HTERT RPE-1 (cell line): ENCODE measurements around the gene PLA2G1B.

Experiments used
- in situ Hi-C: fragments of 300-500 bp; cut with MboI; formaldehyde crosslinking; loops from 4 replicates; pipeline ENCODE4 v1.14.3; 2020; ENCODE audit warnings: low sequenced_read_pairs

PLA2G1B gene

DNA sequence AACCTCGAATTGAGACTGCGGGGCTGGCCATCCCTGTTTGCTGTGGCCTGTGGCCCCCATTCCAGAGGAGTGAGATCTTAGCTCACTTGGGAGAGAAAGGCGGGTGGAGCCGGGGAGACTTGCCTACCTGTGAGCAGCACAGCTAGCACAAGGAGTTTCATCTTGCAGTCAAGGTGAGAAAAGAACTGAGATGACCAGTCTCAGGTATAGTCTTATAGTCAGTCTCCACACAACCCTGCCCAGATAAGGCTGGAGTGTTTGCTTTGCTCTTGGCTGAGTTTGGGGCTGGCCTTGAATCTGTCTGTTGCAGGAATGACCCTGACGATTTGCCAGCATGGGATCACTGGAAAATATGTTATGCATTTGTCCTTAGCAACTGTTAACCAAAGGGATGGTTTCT is at the start of gene PLA2G1B:
TSS of gene PLA2G1B (minus strand) at position 187 of the 400 bp plus-strand sequence. CDS start at position 161, 26 bp downstream.
- in situ Hi-C loops, result no loop called here

DNA sequence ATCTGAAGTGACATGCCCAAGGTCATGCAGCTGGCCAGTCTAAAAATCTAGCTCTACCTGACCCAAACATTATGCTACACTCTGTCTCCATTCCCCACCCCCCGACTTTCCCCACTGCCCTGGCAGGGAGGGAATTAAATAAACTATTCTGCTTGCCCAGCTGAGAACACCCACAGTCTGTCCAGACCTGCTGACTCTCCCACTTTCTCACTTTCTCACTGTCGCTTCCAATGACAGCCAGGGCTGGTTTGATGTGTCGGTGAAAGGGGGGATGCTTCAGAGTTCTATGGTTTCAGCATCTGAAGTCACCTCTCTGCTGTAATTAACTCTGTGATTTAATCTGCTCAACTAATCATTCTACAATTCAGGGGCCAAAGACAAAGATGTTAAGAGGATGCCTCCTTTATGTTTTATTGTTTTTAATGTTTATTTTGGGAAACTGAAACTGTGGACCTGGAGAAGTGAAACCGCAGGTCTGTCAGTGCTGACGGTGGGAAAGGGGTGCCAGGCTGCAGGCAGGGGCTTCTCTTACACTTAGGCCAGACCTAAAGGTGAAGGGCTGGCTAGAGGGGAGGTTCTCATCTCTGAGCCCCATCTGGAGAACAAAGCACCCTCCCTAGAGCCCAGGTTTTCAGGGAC is 49.5 kb upstream of the PLA2G1B start:
- in situ Hi-C loops, result no loop called here

DNA sequence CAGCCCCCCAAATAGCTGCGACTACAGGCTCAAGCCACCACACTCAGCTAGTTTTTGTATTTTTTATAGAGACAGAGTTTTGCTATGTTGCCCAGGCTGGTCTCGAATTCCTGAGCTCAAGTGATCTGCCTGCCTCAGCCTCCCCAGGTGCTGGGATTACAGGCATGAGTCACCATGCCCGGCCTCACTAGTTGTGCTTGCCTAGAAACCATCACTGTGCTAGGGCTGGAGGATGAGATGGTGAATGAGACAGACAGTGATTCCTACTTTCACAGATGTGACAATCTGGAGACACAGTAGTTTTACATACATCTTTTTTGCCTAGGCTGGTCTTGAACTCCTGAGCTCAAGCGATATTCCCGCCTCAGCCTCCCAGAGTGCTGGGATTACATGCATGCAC is 48.8 kb upstream of the PLA2G1B start:
- in situ Hi-C loops, result no loop called here

DNA sequence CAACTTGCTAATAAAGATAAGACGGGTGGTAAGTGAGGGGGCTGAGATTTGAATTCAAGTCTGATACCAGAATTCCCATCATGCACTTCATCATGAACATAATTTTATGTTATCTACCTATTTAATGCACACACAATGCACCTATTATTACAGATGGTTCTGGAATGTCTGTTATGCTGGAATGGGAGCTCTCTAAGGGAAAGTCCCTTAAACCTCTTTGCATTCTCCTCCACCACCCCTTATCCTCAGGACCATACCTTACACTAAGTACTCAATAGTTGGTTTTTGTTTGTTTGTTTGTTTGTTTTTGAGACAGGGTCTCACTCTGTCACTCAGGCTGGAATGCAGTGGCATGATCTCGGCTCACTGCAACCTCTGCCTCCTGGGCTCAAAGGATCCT is 48.4 kb upstream of the PLA2G1B start:
- in situ Hi-C loops, result no loop called here

DNA sequence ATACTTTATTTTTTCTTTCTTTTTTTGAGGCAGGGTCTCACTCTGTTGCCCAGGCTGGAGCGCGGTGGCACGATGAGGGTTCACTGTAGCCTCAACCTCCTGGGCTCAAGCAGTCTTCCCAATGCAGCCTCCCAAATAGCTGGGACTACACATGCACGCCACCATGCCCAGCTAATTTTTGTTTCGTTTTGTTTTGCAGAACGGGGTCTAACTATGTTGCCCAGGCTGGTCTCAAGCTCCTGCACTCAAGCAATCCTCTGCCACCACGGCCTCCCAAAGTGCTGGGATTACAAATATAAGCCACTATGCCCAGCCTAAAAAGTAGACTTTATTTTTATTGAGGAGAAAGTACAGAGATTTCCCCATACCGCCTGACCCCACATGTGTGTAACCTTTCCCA is 46.1 kb upstream of the PLA2G1B start:
- in situ Hi-C loops, result no loop called here

DNA sequence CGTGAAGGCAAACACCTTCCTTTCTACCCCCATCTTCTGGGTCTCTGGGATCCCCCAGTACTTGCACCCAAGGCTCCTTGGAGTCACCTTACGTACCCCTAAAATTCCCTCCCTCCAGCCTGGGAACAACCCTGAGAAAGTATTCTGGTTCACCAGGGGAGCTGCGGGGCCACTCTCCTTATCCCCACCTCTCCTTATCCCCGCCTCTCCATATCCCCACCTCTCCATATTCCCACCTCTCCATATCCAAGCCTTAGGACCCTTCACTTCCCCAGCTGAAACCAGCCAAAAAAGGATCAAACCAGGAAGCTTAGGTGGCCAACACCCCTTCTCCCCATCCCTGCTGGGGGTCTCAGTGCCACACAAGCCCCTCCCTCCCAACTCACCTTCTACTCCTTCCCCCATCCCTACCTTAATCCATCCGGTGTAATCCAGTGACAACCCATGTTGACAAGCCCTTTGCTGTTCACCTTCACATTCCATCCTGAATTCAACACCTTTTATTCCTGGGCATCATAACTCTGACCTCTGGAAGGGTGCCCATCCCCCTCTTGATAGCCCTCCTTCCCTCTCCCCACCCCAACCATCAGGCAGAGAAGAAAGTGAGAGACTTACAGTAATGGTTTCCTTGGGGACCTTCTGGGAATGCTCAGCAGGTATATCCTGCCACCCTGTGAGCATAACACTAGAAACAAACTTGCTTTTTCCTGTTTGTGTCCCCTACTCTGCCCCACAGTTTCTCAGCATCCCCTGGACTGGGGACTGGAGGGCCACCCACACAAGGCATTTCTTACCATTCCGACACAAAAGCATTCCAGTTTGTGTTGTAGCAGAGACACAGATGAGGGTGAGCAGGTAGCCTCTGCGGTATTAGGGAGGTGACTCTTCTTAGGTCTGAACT is 43.0 kb upstream of the PLA2G1B start:
- in situ Hi-C loops, result no loop called here

DNA sequence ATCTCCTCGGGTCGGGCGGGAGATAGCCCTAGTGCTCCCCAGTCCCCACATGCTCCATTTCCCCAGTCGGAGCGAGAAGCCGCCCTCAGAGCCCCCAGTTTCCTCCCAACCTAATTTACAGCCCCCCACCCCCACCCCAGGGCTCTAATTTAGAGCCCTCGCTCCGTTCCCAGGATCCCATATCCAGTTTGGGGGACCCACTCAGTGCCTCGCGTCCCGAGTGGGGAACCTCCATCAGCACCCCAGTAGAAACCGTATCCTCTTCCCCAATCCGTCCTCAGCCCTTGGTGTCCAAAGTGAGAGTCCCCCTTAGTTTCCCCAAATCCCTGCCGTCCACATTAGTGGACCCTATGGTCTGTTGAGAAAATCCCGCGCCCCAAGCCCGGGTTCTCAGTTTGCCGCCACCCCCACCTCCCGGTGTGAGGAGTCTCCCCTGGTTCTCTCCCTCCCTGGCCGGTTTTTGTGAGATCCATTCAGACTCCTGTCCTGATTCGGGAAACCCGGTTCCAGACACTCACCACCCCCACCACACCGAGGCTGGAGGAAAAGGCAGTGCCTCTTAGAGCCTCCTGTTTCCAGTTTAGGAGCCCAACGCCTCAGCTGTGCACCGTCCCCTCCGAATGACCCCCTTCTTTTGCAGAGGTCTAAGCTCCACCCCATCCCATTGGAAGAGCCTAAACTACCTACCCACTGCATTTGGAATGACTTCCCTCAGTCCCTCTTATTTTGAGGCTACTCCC is 42.2 kb upstream of the PLA2G1B start:
- in situ Hi-C loops, result no loop called here

DNA sequence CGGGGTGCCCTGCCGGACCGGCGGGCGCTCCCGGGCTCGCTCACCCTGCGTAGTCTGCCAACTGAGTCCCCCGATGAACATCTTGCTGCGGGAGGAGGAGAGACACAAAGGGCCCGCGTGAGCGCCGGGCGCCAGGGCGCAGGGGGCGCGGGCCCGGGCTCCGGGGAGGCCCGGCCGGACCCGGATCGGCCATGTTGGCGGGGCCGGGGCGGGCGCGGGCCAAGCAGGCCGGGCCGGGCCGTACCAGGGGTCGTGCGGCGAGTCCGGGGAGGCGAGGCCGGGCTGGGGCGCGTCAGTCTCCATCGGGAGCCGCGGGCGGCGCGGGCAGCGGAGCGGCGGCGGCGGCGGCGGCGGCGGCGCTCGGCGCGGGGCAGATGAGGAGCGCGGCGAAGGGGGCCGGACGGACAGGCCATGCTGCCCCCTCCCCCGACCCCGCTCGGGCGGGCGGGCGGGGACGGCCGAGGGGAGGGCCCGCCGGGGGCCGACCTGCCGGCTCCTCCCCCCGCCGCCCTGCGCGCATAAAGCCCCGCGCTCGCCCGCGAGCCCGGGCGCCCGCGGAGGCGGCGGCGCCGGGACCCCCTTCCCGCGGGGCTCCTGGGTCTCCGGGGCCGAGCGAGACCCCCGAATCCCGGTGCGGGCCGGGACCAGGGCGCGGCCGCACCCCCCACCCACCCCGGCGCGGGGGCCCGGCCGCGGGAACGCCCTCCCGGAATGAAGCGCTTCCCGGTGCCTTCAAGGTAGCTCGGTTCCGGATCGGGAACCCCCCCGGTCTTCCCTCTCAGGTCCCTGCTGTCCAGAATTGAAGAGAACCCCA is 41.4 kb upstream of the PLA2G1B start, which contains the start of gene MSI1:
TSS of gene MSI1 (minus strand) at position 376 of the 814 bp plus-strand sequence. CDS start at position 303, 73 bp downstream.
- in situ Hi-C loops, result no loop called here

DNA sequence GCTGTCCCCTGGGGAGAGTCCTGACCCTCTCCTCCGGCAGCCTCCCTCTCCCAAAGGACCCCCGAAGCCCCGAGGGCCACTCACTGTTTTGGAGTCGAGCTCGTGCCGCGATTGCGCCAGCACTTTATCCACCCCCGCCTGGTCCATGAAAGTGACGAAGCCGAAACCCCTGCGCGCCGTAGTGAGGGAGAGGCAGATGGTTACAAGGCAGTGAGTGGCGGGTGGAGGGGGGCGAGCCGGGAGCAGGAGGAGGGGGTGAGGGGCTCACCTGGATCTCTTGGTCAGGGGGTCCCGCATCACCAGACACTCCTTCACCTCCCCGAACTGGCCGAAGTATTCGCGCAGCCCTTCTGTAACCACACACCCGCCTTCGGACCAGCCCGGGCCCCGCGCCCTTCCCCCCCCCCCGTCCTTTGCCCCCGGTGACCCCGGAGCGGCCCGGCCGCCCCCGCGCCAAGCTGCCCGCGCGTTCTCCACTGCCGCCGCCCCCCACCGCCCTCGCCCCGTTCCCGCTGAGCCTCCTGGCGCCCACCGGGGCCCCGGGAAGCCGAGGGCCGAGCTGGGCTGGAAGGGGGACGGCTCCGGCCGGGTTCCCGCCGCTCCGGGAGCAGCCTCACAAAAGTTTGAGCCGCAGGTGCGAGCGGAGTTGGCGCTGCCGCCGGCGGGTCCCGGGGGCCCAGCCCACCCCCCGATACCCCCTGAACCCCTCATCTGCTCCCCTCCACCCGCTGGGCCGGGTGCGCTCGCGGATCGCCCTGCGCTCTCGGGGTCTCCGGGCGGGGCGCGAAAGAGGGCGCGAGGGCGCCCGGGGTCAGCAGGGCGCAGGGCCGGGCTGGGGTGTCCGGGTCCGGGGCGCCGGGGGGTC is 40.6 kb upstream of the PLA2G1B start:
- in situ Hi-C loops, result no loop called here

DNA sequence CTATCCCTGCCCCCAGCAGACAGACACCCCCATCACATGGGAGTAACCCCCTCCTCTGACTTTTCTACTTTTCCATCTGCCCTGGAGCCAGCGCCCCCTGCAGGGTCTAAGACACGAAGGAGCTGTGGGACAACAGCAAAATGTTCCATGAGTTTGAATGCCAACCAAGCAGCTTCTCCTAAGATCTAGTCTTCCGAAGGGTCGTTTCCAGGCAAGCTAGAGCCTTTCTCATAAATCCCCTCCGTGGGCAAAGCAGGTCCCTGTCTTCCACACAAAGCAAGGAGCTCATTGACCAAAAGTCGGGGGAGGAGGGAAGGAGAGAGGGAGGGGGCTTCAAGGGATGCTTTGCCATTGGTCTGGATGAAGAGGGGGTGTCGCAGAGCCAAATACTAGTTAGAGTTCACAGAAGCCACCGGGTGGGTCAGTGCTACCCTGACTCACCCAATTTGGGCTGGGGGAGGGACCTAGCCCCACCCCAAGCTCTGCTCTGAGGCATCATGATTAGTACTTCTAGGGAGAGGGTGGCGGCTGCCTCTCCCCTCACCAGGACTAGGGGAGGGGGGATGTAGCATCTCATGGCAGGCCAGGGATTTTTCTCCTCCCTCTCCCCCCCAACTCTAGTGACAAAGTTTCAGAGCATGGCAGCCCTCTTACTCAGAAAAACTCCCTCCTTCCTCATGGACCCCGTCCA is 39.8 kb upstream of the PLA2G1B start:
- in situ Hi-C loops, result no loop called here

DNA sequence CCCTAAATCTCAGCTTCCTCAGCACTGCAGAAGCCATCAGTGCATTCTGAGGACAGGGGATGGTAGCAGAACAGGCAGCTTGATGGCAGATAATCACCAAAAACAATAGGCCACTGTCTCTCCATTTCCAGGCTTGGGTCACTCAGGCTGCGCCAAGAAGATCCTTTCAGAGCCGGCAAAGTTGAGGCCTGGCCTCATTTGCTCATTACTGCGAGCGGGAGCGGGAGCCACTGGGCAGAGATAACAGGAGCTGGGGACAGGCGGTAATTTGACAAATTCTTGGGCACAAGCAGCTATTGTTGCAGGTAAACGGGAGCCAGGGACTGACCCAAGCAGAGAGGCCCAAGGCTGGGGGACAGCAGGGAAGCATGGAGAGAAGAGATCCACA is 39.3 kb upstream of the PLA2G1B start:
- in situ Hi-C loops, result no loop called here

DNA sequence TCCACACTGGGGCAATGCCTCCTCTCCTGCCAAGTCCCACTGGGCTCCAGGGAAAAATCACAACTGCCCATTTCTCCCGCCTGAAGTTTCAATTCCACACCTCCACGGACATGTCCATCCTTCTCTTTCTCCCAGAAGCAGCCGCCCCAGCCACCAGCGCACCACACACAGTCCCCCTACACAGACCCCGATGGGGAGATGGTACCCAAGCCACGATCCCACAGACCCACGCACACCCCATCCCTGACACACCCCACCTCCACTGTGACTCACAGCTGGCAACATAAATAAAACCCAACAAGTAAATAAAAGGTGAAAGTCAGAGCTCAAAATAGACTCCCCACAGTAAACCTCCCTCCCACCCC is 38.7 kb upstream of the PLA2G1B start:
- in situ Hi-C loops, result no loop called here

DNA sequence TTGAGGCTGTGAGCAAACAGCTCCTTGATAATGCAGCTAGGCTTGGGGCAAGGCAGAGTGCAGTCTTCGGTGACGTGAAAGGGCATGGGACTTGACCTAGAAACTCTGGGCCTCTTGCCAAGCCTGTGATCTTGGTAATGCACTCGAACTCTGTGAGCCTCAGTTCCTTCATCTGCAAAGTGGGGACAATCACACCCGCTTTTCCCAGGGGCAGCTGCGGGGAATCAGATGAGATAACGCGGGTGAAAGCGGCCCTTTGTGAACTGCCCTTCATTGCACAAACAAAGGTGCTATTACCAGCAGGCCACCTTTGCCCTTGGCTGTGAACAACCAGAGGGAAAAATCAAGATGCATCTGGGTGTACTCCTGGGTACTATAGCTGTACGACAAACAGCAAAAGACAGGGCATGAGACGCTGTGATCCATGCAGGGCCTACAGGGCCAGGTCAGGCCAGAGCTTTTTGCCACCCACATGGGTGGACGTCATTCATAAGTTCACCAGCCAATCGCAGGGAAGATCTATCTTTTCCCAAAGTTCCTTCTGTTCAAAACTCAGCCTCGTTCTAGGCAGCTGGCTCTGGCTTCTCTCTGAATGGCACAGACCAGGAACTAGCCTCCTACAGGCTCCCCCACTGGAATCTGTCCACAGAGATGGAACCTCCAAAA is 38.2 kb upstream of the PLA2G1B start:
- in situ Hi-C loops, result no loop called here

DNA sequence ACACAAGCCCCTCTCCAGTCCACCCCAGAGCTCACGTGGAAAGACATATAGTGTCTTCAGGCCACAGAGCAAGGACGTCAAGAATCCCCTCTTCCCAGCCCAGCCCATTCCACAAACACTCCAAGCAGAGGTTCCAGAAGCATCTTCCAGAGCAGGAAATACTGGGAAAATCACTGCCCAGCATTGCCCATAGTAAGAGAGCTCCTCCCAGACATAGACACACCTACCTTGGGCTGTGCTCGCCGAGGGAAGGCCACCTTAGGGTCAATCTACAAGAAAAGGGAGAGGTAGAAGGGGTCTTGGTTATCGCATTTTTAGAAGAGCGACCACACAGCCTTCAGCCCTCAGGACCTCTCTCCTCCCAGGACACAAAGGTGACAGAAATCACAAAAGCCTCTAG is 36.9 kb upstream of the PLA2G1B start:
- in situ Hi-C loops, result no loop called here

DNA sequence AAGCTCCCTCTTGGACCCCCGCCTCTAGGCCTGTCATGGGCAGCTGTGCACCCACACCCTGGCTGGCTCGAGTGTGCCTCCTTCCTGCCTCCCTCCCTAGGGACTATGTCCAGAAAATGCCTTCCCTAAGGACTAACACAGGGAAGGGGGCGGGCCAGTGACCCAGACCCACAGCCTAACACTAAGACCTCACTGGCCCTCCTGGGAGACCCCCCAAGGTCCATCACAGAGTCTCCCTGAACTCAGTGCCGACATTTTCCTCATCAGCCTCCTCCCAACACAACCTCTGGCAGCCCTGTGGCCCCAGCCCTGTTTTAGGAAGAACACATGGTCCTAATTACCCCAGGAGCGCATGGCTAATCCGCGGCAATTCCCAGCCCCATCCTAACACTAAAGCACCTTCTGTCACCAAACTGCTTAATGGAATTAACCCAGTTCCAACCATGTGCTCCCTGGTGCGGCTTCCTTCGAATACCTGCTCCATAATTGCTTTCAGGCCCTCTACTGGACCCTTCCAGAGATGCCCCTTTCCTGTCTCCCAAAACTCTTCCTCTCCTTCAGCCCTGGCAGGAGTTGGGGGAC is 35.8 kb upstream of the PLA2G1B start:
- in situ Hi-C loops, result no loop called here

DNA sequence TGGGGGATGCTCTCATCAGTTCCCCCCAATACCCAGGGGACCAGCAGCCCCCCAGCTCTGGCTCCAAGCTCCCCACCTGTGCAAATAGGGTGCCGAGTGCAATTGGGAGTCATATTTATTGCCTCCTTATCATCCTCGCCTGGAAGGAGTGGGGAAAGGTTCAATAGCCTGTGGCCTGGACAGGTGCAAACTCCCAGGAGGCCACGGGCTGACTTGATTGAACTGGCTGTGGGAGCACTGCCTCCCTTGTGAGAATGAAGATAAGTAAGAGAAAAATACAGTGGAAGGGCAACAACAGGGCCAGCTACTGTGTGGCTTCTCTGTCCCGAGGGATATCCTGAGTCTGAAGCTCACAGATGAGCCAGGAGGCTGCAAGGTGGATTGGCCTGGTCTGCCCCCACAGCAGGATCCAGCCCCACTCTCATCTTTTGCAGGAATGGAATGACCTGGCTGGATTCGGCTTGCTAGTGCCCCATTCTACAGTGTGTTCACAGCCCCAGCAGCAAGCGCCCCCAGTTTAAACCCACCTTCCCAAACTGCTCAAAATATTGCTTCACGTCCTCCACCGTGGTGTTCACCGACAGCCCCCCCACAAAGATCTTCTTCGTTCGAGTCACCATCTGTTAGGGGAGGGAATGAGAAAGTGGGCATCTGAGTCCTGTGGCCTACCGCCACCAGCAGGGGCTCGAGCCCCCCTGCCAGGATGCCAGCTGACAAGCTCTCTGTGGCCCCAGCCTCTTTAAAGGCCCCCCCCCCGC is 35.1 kb upstream of the PLA2G1B start:
- in situ Hi-C loops, result no loop called here

DNA sequence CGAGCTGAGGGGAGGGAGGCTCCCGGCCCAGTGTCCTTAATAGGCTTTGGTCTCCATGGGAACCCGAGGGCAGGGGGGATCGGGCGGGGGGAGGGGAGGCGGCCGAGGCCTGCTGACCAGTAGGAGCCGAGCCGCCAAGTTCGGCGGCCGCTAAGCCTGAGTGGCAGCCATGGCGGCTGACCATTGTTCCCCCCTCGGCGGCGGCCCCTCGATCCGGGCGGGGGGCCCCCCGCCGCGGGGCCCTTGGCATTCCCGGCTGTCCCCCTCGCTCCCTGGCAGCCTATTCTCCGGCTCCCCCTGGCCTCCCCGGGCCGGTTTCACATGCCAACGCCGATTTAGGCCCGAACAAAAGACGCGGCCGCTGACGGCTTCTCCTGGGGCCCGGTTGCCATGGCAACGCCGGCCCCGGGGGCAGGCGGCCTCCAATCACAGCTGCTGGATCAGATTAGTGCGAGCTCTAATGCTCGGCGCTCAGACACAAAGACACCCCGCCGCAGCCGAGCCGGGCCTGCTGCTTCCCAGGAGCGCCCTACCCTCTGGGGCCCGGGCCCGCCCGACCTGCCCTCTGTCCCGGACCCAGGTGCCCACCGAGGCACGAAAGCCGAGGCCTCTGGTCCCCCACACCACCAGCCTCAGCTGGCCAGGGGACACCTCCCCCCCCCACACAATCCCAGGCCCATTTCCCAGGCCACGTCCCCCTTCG is 34.1 kb upstream of the PLA2G1B start:
- in situ Hi-C loops, result no loop called here
